NCI-H2196 (cell line): ENCODE measurements around the gene CACNG6.

Experiments used
- DNase-seq: peaks from one replicate; lab custom pipeline; 2025; ENCODE audit not compliant: unreplicated experiment; lab: John Stamatoyannopoulos, UW

CACNG6 gene

DNA sequence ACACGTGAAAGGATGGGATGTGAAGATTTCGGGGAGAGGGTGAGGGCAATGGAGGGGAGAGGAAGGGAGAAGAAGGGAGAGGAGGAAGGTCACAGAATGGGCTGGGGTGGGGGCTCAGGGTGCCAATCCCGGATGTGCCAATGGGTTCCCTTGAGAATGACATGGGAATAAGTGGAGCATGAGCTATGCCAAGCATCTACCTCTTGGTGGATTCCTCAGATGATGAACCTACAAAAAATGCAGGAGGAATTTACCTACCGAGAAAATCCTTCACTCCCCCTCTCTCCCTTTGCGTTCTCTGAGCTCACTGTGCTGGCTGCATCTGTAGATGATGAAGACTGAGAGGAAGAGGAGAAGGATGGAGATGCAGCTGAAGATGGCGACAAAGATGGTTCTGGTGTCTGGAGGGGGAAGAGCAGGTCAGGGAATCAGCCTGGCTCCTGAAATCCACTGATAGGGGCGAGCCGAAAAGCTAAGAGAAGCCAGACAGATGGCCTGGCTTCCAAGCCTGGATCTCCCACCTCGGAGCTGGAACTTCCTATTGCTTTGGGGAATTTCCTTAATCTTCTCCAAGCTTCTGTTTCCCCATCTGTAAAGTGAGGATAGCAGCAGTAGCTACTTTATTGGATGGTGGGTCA lies 50.7 kb downstream of the CACNG6 start:
- no peak for DNase-seq

GRCh38 chr19:54042989-54043388 lies 51.6 kb downstream of the CACNG6 start:
- DNase-seq, result no peak

DNA sequence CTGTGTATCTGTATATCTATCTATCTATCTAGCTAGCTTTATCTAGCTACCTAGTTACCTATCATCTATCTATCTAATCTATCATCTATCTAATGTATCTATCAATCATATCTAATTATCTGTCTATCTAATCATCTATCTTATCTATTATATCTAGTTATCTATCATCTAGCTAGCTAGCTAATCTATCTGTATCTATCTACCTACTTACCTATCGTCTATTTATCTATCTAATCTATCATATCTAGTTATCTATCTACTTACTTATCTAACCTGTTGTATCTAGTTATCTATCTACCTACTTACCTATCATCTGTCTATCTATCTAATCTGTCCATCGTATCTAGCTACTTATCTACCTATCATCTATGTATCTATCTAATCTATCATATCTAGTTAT lies 54.3 kb downstream of the CACNG6 start:
- no peak for DNase-seq

DNA sequence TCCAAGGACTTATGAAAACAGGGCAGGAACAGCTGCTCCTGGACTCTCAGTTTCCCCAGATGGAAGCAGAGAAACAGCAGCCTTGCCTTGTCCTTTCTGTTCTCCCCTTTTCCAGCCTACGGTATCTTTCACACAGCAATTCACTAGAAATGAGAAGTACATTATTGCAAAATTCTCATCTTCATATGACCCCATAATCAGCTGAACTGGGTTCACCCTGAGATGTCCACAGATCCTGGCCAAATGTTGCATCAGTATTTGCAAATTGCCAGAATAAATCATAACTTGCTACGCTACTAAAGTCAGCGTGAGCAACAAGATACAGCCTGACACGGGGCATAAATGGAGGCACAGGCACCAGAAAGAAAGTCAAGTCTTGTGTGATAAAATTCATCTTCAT lies 56.2 kb downstream of the CACNG6 start:
- DNase-seq, result no peak
